GM12878 (cell line): ENCODE measurements around the gene ATF6. TPM values are rescaled to one million over a fixed set of nuclear protein-coding genes. Genes with fewer than 3 reads are reported as not detected.

Experiments used
- ATF7 ChIP-seq: fragments of 450-650 bp; IDR thresholded peaks from 2 replicates; pipeline ENCODE4 v1.6.1; 2016; ENCODE audit warnings: low read depth, mild to moderate bottlenecking
- BMI1 ChIP-seq: fragments of 450-650 bp; IDR thresholded peaks from 2 replicates; pipeline ENCODE4 v1.6.1; 2016; ENCODE audit warnings: mild to moderate bottlenecking, moderate library complexity, borderline replicate concordance
- CEBPZ ChIP-seq: fragments of 150-350 bp; IDR thresholded peaks from 2 replicates; pipeline ENCODE4 v1.6.1; 2016; ENCODE audit warnings: low read depth, low read length
- CUX1 ChIP-seq: IDR thresholded peaks from 2 replicates; pipeline ENCODE4 v1.6.1; 2012; ENCODE audit warnings: improper control_type of control experiment, low read depth, low read length; ENCODE audit not compliant: insufficient replicate concordance
- FOXK2 ChIP-seq: fragments of 450-650 bp; IDR thresholded peaks from 2 replicates; pipeline ENCODE4 v1.6.1; 2017; ENCODE audit warnings: mild to moderate bottlenecking, moderate library complexity
- RELB ChIP-seq: fragments of 450-650 bp; IDR thresholded peaks from 2 replicates; pipeline ENCODE4 v1.6.1; 2017; ENCODE audit warnings: low read depth, mild to moderate bottlenecking, moderate library complexity
- RUNX3 ChIP-seq: IDR thresholded peaks from 2 replicates; pipeline ENCODE4 v1.6.1; 2012; ENCODE audit warnings: low read length, inconsistent platforms
- polyA plus RNA-seq, 11 experiments: library from polyadenylated mRNA; depleted of rRNA in 4 of 11; unstranded in 6 of 11; stranded (reverse) in 5 of 11; fragments of >200 nt; fragmentation: Nextera tagmentation in 4 of 11; fragmentation: Illumina TruSeq in 1 of 11; extraction: Ambion mirVana in 4 of 11; extraction: Trizol in 1 of 11; gene quantifications; 1 replicate in 1 of 11; 2 replicates in 10 of 11; pipeline versions ENCODE4 v1.2.1 to v1.2.3, GENCODE V29; 2011 to 2016; ENCODE audit warnings: inconsistent platforms in 2 of 11, missing spikeins in 2 of 11, low read depth in 1 of 11
- total RNA-seq, 4 experiments: library from RNA; depleted of rRNA in 3 of 4; stranded (reverse); fragments of >200 nt in 3 of 4; fragmentation: Illumina TruSeq in 1 of 4; extraction: Trizol in 1 of 4; gene quantifications; 2 replicates each; pipeline versions ENCODE4 v1.2.1 to v1.2.3, GENCODE V29; 2013 to 2021
- TF ChIP-seq, protein P1 (sequence below): fragments of 450-650 bp; IDR thresholded peaks from 2 replicates; pipeline ENCODE4 v1.6.1; 2016; ENCODE audit warnings: mild to moderate bottlenecking, moderate library complexity, borderline replicate concordance
- TF ChIP-seq, protein P2 (sequence below): fragments of 450-650 bp; formaldehyde crosslinking; IDR thresholded peaks from 2 replicates; pipeline ENCODE4 v1.5.0; 2022; ENCODE audit warnings: mild to moderate bottlenecking, missing genetic modification characterization

The ATF6 gene
- total and polyA plus RNA-seq, 10 of the 15 experiments (the other 5 are each of a cell fraction or from before 2014, with no cell fraction given), result 7.8 to 24.3 (median 14.7) TPM

DNA sequence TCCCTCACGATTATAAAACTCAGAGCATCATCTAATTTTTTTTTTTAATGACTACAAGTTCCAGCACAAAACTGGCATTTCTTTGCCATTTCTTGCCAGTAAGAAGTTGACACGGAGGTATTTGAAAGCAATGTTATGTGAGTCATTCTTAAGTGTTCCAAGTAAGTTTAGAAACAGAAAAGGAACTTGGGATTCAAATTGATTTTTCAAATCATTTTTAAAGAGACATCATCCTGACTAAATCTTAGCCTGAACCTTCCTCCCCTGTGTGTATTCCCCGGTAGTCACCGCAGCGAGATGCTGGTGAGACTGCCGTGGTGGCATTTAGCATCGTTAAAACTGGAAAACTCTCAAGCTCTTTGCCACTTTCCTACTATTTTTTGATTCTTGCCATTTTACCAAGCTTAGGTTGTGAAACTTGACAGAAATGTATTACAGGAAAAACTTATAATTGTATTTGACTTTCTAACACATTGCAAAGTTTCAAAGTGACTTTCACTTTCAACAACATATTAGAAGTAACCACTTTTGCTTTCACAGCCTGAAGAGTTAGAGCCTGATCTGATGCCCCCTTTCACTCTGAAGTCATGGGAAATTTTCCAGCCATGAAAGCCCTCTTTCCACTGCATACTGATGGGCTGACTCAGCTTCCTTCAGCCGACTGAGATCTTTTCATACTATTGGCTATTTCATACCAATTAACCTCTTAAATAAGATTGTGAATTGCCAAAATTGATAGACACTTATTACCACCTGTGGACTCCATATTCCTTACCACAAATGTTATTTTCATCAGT, 196.2 kb downstream of the ATF6 start (continued):
- TF ChIP-seq, protein P1, sequence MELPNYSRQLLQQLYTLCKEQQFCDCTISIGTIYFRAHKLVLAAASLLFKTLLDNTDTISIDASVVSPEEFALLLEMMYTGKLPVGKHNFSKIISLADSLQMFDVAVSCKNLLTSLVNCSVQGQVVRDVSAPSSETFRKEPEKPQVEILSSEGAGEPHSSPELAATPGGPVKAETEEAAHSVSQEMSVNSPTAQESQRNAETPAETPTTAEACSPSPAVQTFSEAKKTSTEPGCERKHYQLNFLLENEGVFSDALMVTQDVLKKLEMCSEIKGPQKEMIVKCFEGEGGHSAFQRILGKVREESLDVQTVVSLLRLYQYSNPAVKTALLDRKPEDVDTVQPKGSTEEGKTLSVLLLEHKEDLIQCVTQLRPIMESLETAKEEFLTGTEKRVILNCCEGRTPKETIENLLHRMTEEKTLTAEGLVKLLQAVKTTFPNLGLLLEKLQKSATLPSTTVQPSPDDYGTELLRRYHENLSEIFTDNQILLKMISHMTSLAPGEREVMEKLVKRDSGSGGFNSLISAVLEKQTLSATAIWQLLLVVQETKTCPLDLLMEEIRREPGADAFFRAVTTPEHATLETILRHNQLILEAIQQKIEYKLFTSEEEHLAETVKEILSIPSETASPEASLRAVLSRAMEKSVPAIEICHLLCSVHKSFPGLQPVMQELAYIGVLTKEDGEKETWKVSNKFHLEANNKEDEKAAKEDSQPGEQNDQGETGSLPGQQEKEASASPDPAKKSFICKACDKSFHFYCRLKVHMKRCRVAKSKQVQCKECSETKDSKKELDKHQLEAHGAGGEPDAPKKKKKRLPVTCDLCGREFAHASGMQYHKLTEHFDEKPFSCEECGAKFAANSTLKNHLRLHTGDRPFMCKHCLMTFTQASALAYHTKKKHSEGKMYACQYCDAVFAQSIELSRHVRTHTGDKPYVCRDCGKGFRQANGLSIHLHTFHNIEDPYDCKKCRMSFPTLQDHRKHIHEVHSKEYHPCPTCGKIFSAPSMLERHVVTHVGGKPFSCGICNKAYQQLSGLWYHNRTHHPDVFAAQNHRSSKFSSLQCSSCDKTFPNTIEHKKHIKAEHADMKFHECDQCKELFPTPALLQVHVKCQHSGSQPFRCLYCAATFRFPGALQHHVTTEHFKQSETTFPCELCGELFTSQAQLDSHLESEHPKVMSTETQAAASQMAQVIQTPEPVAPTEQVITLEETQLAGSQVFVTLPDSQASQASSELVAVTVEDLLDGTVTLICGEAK, result no peak; the same call in 1 of the 2 replicates
- TF ChIP-seq BMI1, result no peak
- no peak for TF ChIP-seq CUX1
- no peak for TF ChIP-seq FOXK2
- TF ChIP-seq RUNX3, result peak; percentile 63
- no peak for TF ChIP-seq CEBPZ
- TF ChIP-seq, protein P2, sequence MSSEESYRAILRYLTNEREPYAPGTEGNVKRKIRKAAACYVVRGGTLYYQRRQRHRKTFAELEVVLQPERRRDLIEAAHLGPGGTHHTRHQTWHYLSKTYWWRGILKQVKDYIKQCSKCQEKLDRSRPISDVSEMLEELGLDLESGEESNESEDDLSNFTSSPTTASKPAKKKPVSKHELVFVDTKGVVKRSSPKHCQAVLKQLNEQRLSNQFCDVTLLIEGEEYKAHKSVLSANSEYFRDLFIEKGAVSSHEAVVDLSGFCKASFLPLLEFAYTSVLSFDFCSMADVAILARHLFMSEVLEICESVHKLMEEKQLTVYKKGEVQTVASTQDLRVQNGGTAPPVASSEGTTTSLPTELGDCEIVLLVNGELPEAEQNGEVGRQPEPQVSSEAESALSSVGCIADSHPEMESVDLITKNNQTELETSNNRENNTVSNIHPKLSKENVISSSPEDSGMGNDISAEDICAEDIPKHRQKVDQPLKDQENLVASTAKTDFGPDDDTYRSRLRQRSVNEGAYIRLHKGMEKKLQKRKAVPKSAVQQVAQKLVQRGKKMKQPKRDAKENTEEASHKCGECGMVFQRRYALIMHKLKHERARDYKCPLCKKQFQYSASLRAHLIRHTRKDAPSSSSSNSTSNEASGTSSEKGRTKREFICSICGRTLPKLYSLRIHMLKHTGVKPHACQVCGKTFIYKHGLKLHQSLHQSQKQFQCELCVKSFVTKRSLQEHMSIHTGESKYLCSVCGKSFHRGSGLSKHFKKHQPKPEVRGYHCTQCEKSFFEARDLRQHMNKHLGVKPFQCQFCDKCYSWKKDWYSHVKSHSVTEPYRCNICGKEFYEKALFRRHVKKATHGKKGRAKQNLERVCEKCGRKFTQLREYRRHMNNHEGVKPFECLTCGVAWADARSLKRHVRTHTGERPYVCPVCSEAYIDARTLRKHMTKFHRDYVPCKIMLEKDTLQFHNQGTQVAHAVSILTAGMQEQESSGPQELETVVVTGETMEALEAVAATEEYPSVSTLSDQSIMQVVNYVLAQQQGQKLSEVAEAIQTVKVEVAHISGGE, result no peak
- peak; percentile 62; the same call in 1 of the 2 replicates for TF ChIP-seq RELB
- peak; percentile 60; the same call in 1 of the 2 replicates for TF ChIP-seq ATF7
